GM19467 (cell line): ENCODE measurements around the gene ABI3BP.

Experiments
- ATAC-seq: cut with Tn5 transposase; IDR thresholded peaks from one replicate; pipeline ENCODE4 v1.9.1; 2021; ENCODE audit warnings: mild to moderate bottlenecking, moderate library complexity; ENCODE audit not compliant: unreplicated experiment

The ABI3BP gene

GRCh38 chr3:100777271-100777670 lies 215.9 kb downstream of the ABI3BP start:
- ATAC-seq: no peak

GRCh38 chr3:100776746-100777145 lies 216.5 kb downstream of the ABI3BP start:
- no peak for ATAC-seq

- ATAC-seq: no peak
These were observed 217.0 kb downstream of the ABI3BP start for GRCh38 chr3:100776097-100776729.

- ATAC-seq: no peak
These were observed 217.6 kb downstream of the ABI3BP start for GRCh38 chr3:100775669-100776068.

GRCh38 chr3:100775226-100775625 lies 218.0 kb downstream of the ABI3BP start:
- no peak for ATAC-seq

- ATAC-seq: no peak
These were observed 223.5 kb downstream of the ABI3BP start for GRCh38 chr3:100769693-100770092.

- no peak for ATAC-seq
These were observed 227.2 kb downstream of the ABI3BP start for GRCh38 chr3:100766069-100766468.

GRCh38 chr3:100765437-100765975 lies 227.7 kb downstream of the ABI3BP start:
- ATAC-seq: no peak

- no peak for ATAC-seq
These were observed 231.3 kb downstream of the ABI3BP start for GRCh38 chr3:100761951-100762350.

GRCh38 chr3:100761211-100761942 lies 231.8 kb downstream of the ABI3BP start:
- peak; percentile 78 for ATAC-seq

GRCh38 chr3:100760377-100760776 lies 232.8 kb downstream of the ABI3BP start:
- no peak for ATAC-seq

- no peak for ATAC-seq
These were observed 233.3 kb downstream of the ABI3BP start for GRCh38 chr3:100759950-100760349.

GRCh38 chr3:100759159-100759558 lies 234.1 kb downstream of the ABI3BP start:
- ATAC-seq: no peak

- no peak for ATAC-seq
These were observed 236.8 kb downstream of the ABI3BP start for GRCh38 chr3:100756441-100756840.

- ATAC-seq: no peak
These were observed 238.5 kb downstream of the ABI3BP start for GRCh38 chr3:100754563-100755334.

GRCh38 chr3:100753846-100754245 lies 239.4 kb downstream of the ABI3BP start:
- no peak for ATAC-seq

- no peak for ATAC-seq
These were observed 244.3 kb downstream of the ABI3BP start for GRCh38 chr3:100748967-100749366.

GRCh38 chr3:100748220-100748619 lies 245.0 kb downstream of the ABI3BP start:
- no peak for ATAC-seq

- no peak for ATAC-seq
These were observed 247.1 kb downstream of the ABI3BP start for GRCh38 chr3:100746092-100746491.

- ATAC-seq: no peak
These were observed 247.6 kb downstream of the ABI3BP start for GRCh38 chr3:100745617-100746016.

GRCh38 chr3:100744671-100745070 lies 248.6 kb downstream of the ABI3BP start:
- no peak for ATAC-seq

GRCh38 chr3:100743535-100743934 lies 249.7 kb downstream of the ABI3BP start:
- ATAC-seq: no peak
